NCI-H524 (cell line): Measurements from ENCODE around the gene PAXIP1.
A peak's percentile ranks its signal among the peaks of the same experiment; 100 is the strongest.
"Not testable (repeated sequence)": the region's sequence is repeated elsewhere in the genome, so short reads cannot be mapped to it uniquely, and the experiment has no call there.

Source experiments
- DNase-seq, 2 experiments: peaks; one replicate each; lab custom pipeline; 2025; lab: John Stamatoyannopoulos, UW

PAXIP1 gene

GRCh38 chr7:155003092-155003375 lies at the start of gene PAXIP1:
TSS of gene PAXIP1 (minus strand) at chr7:155003124. CDS start at chr7:155002929, 195 bp downstream.
- DNase-seq: peak; percentile 60 to 68

- no peak for DNase-seq
Observed at GRCh38 chr7:155051355-155051754, 48.4 kb upstream of the PAXIP1 start.

- DNase-seq: no peak
Observed at GRCh38 chr7:155048006-155048405, 45.1 kb upstream of the PAXIP1 start.

GRCh38 chr7:155043756-155044155 lies 40.8 kb upstream of the PAXIP1 start:
- no peak for DNase-seq

GRCh38 chr7:155038335-155038734 lies 35.4 kb upstream of the PAXIP1 start:
- no peak for DNase-seq

GRCh38 chr7:155034495-155034894 lies 31.6 kb upstream of the PAXIP1 start:
- not testable (repeated sequence) for DNase-seq

GRCh38 chr7:155032978-155033377 lies 30.1 kb upstream of the PAXIP1 start:
- DNase-seq: no peak

- DNase-seq: no peak
Observed at GRCh38 chr7:155027879-155028278, 25.0 kb upstream of the PAXIP1 start.

- DNase-seq: no peak
Observed at GRCh38 chr7:155021699-155022145, 18.8 kb upstream of the PAXIP1 start.

- peak in 1 of 2 experiments; percentile 38 for DNase-seq
Observed at GRCh38 chr7:155020996-155021395, 18.1 kb upstream of the PAXIP1 start.

GRCh38 chr7:155017834-155018233 lies 14.9 kb upstream of the PAXIP1 start:
- peak; percentile 75 to 82 for DNase-seq

- DNase-seq: no peak
Observed at GRCh38 chr7:155011086-155011485, 8.2 kb upstream of the PAXIP1 start.

- DNase-seq: no peak
Observed at GRCh38 chr7:155009570-155010157, 6.7 kb upstream of the PAXIP1 start.

- DNase-seq: peak in 1 of 2 experiments; percentile 33
Observed at GRCh38 chr7:155007947-155008346, 5.0 kb upstream of the PAXIP1 start.

GRCh38 chr7:155003376-155004214 lies 671 bp upstream of the PAXIP1 start:
- DNase-seq: peak; percentile 63 to 81

GRCh38 chr7:155002411-155003091 lies 373 bp downstream of the PAXIP1 start:
- peak in 1 of 2 experiments; percentile 54 for DNase-seq

- DNase-seq: no peak
Observed at GRCh38 chr7:155001756-155002410, 1.0 kb downstream of the PAXIP1 start.

- no peak for DNase-seq
Observed at GRCh38 chr7:155000795-155001194, 2.1 kb downstream of the PAXIP1 start.

- no peak for DNase-seq
Observed at GRCh38 chr7:154998481-154998880, 4.4 kb downstream of the PAXIP1 start.

- DNase-seq: no peak
Observed at GRCh38 chr7:154997840-154998370, 5.0 kb downstream of the PAXIP1 start.

- no peak for DNase-seq
Observed at GRCh38 chr7:154996756-154997155, 6.2 kb downstream of the PAXIP1 start.

GRCh38 chr7:154996101-154996500 lies 6.8 kb downstream of the PAXIP1 start:
- no peak for DNase-seq
